Nephron progenitor cell (in vitro differentiated cells): Measurements from ENCODE around the gene RTF1.

Source experiments
- DNase-seq: peaks from one replicate; pipeline ENCODE4 v3.0.0; 2021
- H3K27ac Mint-ChIP-seq: 2 replicates; pipeline ENCODE4 v1.8.0; 2021; ENCODE audit warnings: mild to moderate bottlenecking, moderate library complexity, mixed read lengths
- H3K27me3 Mint-ChIP-seq: 2 replicates; pipeline ENCODE4 v1.8.0; 2021; ENCODE audit warnings: mild to moderate bottlenecking, low read depth, mixed read lengths; ENCODE audit not compliant: poor library complexity
- H3K36me3 Mint-ChIP-seq: 2 replicates; pipeline ENCODE4 v1.8.0; 2021; ENCODE audit warnings: low read depth, mixed read lengths
- H3K4me1 Mint-ChIP-seq: 2 replicates; pipeline ENCODE4 v1.8.0; 2021; ENCODE audit warnings: mixed read lengths
- H3K4me3 Mint-ChIP-seq: 2 replicates; pipeline ENCODE4 v1.8.0; 2021; ENCODE audit warnings: mild to moderate bottlenecking, moderate library complexity, mixed read lengths
- H3K9me3 Mint-ChIP-seq: 2 replicates; pipeline ENCODE4 v1.8.0; 2021; ENCODE audit warnings: mild to moderate bottlenecking, moderate library complexity, mixed read lengths
- CTCF ChIP-seq: fragments of 200-600 bp; sonication (generic); IDR thresholded peaks from 2 replicates; pipeline ENCODE4 v1.5.0; 2021; ENCODE audit warnings: antibody characterized with exemption

Gene RTF1

GRCh38 chr15:41517895-41518449, 101.1 kb downstream of the RTF1 start:
- no peaks in the 10 kb centered on the region for H3K9me3 Mint-ChIP-seq
- peaks cover 31% of the 10 kb centered on the region for H3K27me3 Mint-ChIP-seq
- no peak for TF ChIP-seq CTCF
- H3K27ac Mint-ChIP-seq, result no peak overlapping the region
- peaks cover 39% of the 10 kb centered on the region for H3K36me3 Mint-ChIP-seq
- DNase-seq, result no peak
- no peak overlapping the region for H3K4me3 Mint-ChIP-seq
- H3K4me1 Mint-ChIP-seq, result peaks cover 13% of the 10 kb centered on the region

GRCh38 chr15:41520636-41521035, 103.7 kb downstream of the RTF1 start:
- Mint-ChIP-seq H3K27ac (no peak overlapping the region), H3K9me3 (no peaks in the 10 kb centered on the region), H3K4me3 (no peak overlapping the region), H3K4me1 (no peaks in the 10 kb centered on the region), H3K36me3 (peaks cover 43% of the 10 kb centered on the region), H3K27me3 (peaks cover 11% of the 10 kb centered on the region)
- DNase-seq, result no peak
- TF ChIP-seq CTCF, result no peak

GRCh38 chr15:41521614-41522013, 104.7 kb downstream of the RTF1 start:
- H3K36me3 Mint-ChIP-seq, result peaks cover 44% of the 10 kb centered on the region
- no peak for DNase-seq
- H3K9me3 Mint-ChIP-seq, result no peaks in the 10 kb centered on the region
- no peak overlapping the region for H3K4me3 Mint-ChIP-seq
- H3K27me3 Mint-ChIP-seq, result peaks cover 7% of the 10 kb centered on the region
- TF ChIP-seq CTCF, result no peak
- H3K27ac Mint-ChIP-seq, result no peak overlapping the region
- no peaks in the 10 kb centered on the region for H3K4me1 Mint-ChIP-seq

- Mint-ChIP-seq H3K27me3 (peaks cover 4% of the 10 kb centered on the region), H3K36me3 (peaks cover 38% of the 10 kb centered on the region), H3K9me3 (no peaks in the 10 kb centered on the region), H3K27ac (no peak overlapping the region), H3K4me3 (no peak overlapping the region), H3K4me1 (no peaks in the 10 kb centered on the region)
- no peak for DNase-seq
- TF ChIP-seq CTCF, result no peak
Measured at GRCh38 chr15:41523097-41523496, 106.2 kb downstream of the RTF1 start.

- Mint-ChIP-seq H3K36me3 (peaks cover 45% of the 10 kb centered on the region), H3K4me3 (no peak overlapping the region), H3K4me1 (no peaks in the 10 kb centered on the region), H3K27me3 (no peaks in the 10 kb centered on the region), H3K27ac (no peak overlapping the region), H3K9me3 (no peaks in the 10 kb centered on the region)
- DNase-seq, result no peak
- TF ChIP-seq CTCF, result no peak
Measured at GRCh38 chr15:41530363-41530956, 113.6 kb downstream of the RTF1 start.
